HCT116 (cell line): ENCODE results near the gene PBX2. TPM values are rescaled to one million over a fixed set of nuclear protein-coding genes. Genes with fewer than 3 reads are reported as not detected.

Experiments used
- ATAC-seq: fragments of 200-7000 bp; cut with Tn5 transposase; 2 replicates; pipeline ENCODE4 v1.9.1; 2020; ENCODE audit warnings: mild to moderate bottlenecking, moderate library complexity
- BruUV-seq: library from RNA; stranded (reverse); fragments of 400-500 nt; replicated peaks from 2 replicates; lab custom pipeline; 2021; lab: Mats Ljungman, UMichigan
- CTCF ChIA-PET: fragments of 300-600 bp; sonication (Branson Sonifier 250); formaldehyde crosslinking; loops from one replicate; lab custom pipeline; 2021; ENCODE audit warnings: antibody characterized with exemption; lab: Charles Lee
- POLR2A ChIA-PET: fragments of 300-600, 350-600 bp; sonication (Branson Sonifier 250); formaldehyde crosslinking; loops from one replicate; lab custom pipeline; 2021; ENCODE audit warnings: antibody characterized with exemption; lab: Charles Lee
- RAD21 ChIA-PET, 2 experiments: fragments of 300-600 bp; sonication (Branson Sonifier 250); formaldehyde crosslinking; loops; one replicate each; lab custom pipeline; 2023; ENCODE audit warnings: low total read pairs in 2 of 2; ENCODE audit not compliant: uncharacterized antibody in 2 of 2, unreplicated experiment in 2 of 2, low non-redundant PET in 1 of 2; lab: Charles Lee
- DNase-seq: peaks from one replicate; pipeline ENCODE4 v3.0.0-alpha.2; 2010; ENCODE audit warnings: low read depth, low spot score
- H2AFZ ChIP-seq: fragments of 200-600 bp; shearing (Covaris generic), sonication (generic); 2 replicates; pipeline ENCODE4 v1.6.1; 2017; ENCODE audit warnings: low read depth, mixed run types, mixed read lengths, antibody characterized with exemption, low read length; ENCODE audit not compliant: poor library complexity, severe bottlenecking
- H3K27ac ChIP-seq: 2 replicates; pipeline ENCODE4 v1.5.1; 2012; ENCODE audit warnings: low read depth, low read length
- H3K27me3 ChIP-seq: fragments of 200-600 bp; sonication (generic); 2 replicates; pipeline ENCODE4 v1.6.1; 2016; ENCODE audit warnings: mixed run types, low read length, mixed read lengths; ENCODE audit not compliant: insufficient read depth
- H3K36me3 ChIP-seq, 2 experiments: fragments of 200-500 bp in 1 of 2; fragments of 200-600 bp in 1 of 2; sonication (Bioruptor generic) in 1 of 2; sonication (generic) in 1 of 2; 2 replicates each; pipeline versions ENCODE4 v1.5.1 to v1.6.1; 2014 to 2016; ENCODE audit warnings: low read length in 2 of 2, inconsistent platforms in 1 of 2, mixed read lengths in 1 of 2, mixed run types in 1 of 2; ENCODE audit not compliant: insufficient read depth in 2 of 2, control insufficient read depth in 1 of 2
- H3K4me1 ChIP-seq, 2 experiments: fragments of 200-600 bp in 1 of 2; sonication (generic) in 1 of 2; 2 replicates each; pipeline versions ENCODE4 v1.5.1 to v1.6.1; 2012 to 2017; ENCODE audit warnings: low read length in 2 of 2, inconsistent platforms in 1 of 2, mild to moderate bottlenecking in 1 of 2, mixed read lengths in 1 of 2, mixed run types in 1 of 2, moderate library complexity in 1 of 2; ENCODE audit not compliant: insufficient read depth in 2 of 2, control insufficient read depth in 1 of 2
- H3K4me2 ChIP-seq: fragments of 200-600 bp; sonication (generic); 2 replicates; pipeline ENCODE4 v1.6.1; 2017; ENCODE audit warnings: mixed run types, low read length, mixed read lengths
- H3K4me3 ChIP-seq, 2 experiments: fragments of 200-600 bp in 1 of 2; sonication (generic) in 1 of 2; replicated peaks in 1 of 2; 2 replicates each; pipeline ENCODE4 v1.5.1; 2011 to 2016; ENCODE audit warnings: low read length in 2 of 2, control low read depth in 1 of 2, low read depth in 1 of 2, mild to moderate bottlenecking in 1 of 2, mixed read lengths in 1 of 2, mixed run types in 1 of 2
- H3K79me2 ChIP-seq: fragments of 200-600 bp; sonication (generic); 2 replicates; pipeline ENCODE4 v1.6.1; 2017; ENCODE audit warnings: mild to moderate bottlenecking, mixed run types, low read length, moderate library complexity, mixed read lengths; ENCODE audit not compliant: insufficient read depth
- H3K9ac ChIP-seq: fragments of 200-600 bp; sonication (generic); 2 replicates; pipeline ENCODE4 v1.6.1; 2016; ENCODE audit warnings: low read length, mixed read lengths
- H3K9me2 ChIP-seq: fragments of 200-600 bp; sonication (generic), shearing (Covaris generic); 2 replicates; pipeline ENCODE4 v1.6.1; 2017; ENCODE audit warnings: mixed run types, mild to moderate bottlenecking, moderate library complexity; ENCODE audit not compliant: insufficient read depth
- H3K9me3 ChIP-seq, 2 experiments: fragments of 200-500 bp in 1 of 2; fragments of 200-600 bp in 1 of 2; sonication (Bioruptor generic) in 1 of 2; sonication (generic) in 1 of 2; 2 replicates each; pipeline ENCODE4 v1.6.1; 2014 to 2017; ENCODE audit warnings: low read length in 2 of 2, mixed read lengths in 2 of 2, inconsistent platforms in 1 of 2, low read depth in 1 of 2, mild to moderate bottlenecking in 1 of 2, mixed run types in 1 of 2, moderate library complexity in 1 of 2; ENCODE audit not compliant: control insufficient read depth in 1 of 2, insufficient read depth in 1 of 2
- H4K20me1 ChIP-seq: fragments of 200-600 bp; sonication (generic), shearing (Covaris generic); 2 replicates; pipeline ENCODE4 v1.6.1; 2017; ENCODE audit warnings: mixed run types, mild to moderate bottlenecking, moderate library complexity; ENCODE audit not compliant: insufficient read depth
- CBX3 ChIP-seq: IDR thresholded peaks from 2 replicates; pipeline ENCODE4 v1.6.1; 2012; ENCODE audit warnings: low read depth
- EZH2 ChIP-seq: fragments of 200-600 bp; sonication (generic); IDR thresholded peaks from 2 replicates; pipeline ENCODE4 v1.6.1; 2017; ENCODE audit warnings: antibody characterized with exemption, mixed run types
- EZH2phosphoT487 ChIP-seq: fragments of 200-600 bp; IDR thresholded peaks from 2 replicates; pipeline ENCODE4 v1.6.1; 2018; ENCODE audit warnings: antibody characterized with exemption, borderline replicate concordance
- FOSL1 ChIP-seq: IDR thresholded peaks from 2 replicates; pipeline ENCODE4 v1.6.1; 2012; ENCODE audit warnings: low read depth
- JUND ChIP-seq: IDR thresholded peaks from 2 replicates; pipeline ENCODE4 v1.6.1; 2012
- POLR2AphosphoS5 ChIP-seq: IDR thresholded peaks from 2 replicates; pipeline ENCODE4 v1.6.1; 2011; ENCODE audit warnings: mild to moderate bottlenecking, low read depth, low read length, moderate library complexity
- REST ChIP-seq: IDR thresholded peaks from 2 replicates; pipeline ENCODE4 v1.6.1; 2012; ENCODE audit warnings: low read depth
- SP1 ChIP-seq: IDR thresholded peaks from 2 replicates; pipeline ENCODE4 v1.6.1; 2012; ENCODE audit warnings: low read depth
- YY1 ChIP-seq: IDR thresholded peaks from 2 replicates; pipeline ENCODE4 v1.6.1; 2011; ENCODE audit warnings: low read length, low read depth, moderate library complexity, mild to moderate bottlenecking; ENCODE audit not compliant: insufficient replicate concordance; ENCODE audit errors: extremely low read depth
- ZNF274 ChIP-seq: fragments of 200-500 bp; sonication (Bioruptor generic); IDR thresholded peaks from 2 replicates; pipeline ENCODE4 v1.6.1; 2014; ENCODE audit warnings: mild to moderate bottlenecking, low read depth, low read length, inconsistent platforms
- intact Hi-C: fragments of 100-400 bp; cut with micrococcal nuclease; formaldehyde crosslinking; loops from 2 replicates; pipeline ENCODE4 v1.10.0; 2022
- total RNA-seq: library from RNA; stranded (reverse); gene quantifications from one replicate; pipeline ENCODE4 v1.2.1, GENCODE V29; 2021; ENCODE audit not compliant: unreplicated experiment
- TF ChIP-seq, protein P1 (sequence below): IDR thresholded peaks from 2 replicates; pipeline ENCODE4 v1.6.1; 2011; ENCODE audit warnings: mild to moderate bottlenecking, low read length, moderate library complexity; ENCODE audit not compliant: insufficient replicate concordance; ENCODE audit errors: extremely low read depth
- TF ChIP-seq, protein P2 (sequence below), 3 experiments: fragments of 200-600 bp in 1 of 3; sonication (generic) in 1 of 3; IDR thresholded peaks in 2 of 3; conservative IDR thresholded peaks in 1 of 3; 2 replicates each; pipeline ENCODE4 v1.5.1; 2012 to 2017; ENCODE audit warnings: low read depth in 2 of 3, low read length in 2 of 3, antibody characterized with exemption in 1 of 3, borderline replicate concordance in 1 of 3, control low read depth in 1 of 3, mild to moderate bottlenecking in 1 of 3, mixed read lengths in 1 of 3, mixed run types in 1 of 3, moderate library complexity in 1 of 3; ENCODE audit not compliant: insufficient read depth in 1 of 3

Gene PBX2
- total RNA-seq, 1 experiment from 2014 or later: 79.0 TPM

GRCh38 chr6:32156891-32157290 is 33.1 kb downstream of the PBX2 start:
- H3K9me2 ChIP-seq: no peaks in the 10 kb centered on the region
- CTCF ChIA-PET: no interaction called here

More at GRCh38 chr6:32156891-32157290, 33.1 kb downstream of the PBX2 start:
- DNase-seq (no peak), ATAC-seq (no peak)
- no peak overlapping the region for H3K9ac ChIP-seq
- H3K4me2 ChIP-seq: no peak overlapping the region
- RAD21 ChIA-PET: no interaction called here
- TF ChIP-seq, protein P1, sequence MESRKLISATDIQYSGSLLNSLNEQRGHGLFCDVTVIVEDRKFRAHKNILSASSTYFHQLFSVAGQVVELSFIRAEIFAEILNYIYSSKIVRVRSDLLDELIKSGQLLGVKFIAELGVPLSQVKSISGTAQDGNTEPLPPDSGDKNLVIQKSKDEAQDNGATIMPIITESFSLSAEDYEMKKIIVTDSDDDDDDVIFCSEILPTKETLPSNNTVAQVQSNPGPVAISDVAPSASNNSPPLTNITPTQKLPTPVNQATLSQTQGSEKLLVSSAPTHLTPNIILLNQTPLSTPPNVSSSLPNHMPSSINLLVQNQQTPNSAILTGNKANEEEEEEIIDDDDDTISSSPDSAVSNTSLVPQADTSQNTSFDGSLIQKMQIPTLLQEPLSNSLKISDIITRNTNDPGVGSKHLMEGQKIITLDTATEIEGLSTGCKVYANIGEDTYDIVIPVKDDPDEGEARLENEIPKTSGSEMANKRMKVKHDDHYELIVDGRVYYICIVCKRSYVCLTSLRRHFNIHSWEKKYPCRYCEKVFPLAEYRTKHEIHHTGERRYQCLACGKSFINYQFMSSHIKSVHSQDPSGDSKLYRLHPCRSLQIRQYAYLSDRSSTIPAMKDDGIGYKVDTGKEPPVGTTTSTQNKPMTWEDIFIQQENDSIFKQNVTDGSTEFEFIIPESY: no peak
- TF ChIP-seq YY1 (no peak), ZNF274 (no peak), SP1 (no peak), REST (no peak), EZH2phosphoT487 (no peak), FOSL1 (no peak), EZH2 (no peak), POLR2AphosphoS5 (no peak), JUND (no peak), CBX3 (no peak)
- TF ChIP-seq, protein P2, sequence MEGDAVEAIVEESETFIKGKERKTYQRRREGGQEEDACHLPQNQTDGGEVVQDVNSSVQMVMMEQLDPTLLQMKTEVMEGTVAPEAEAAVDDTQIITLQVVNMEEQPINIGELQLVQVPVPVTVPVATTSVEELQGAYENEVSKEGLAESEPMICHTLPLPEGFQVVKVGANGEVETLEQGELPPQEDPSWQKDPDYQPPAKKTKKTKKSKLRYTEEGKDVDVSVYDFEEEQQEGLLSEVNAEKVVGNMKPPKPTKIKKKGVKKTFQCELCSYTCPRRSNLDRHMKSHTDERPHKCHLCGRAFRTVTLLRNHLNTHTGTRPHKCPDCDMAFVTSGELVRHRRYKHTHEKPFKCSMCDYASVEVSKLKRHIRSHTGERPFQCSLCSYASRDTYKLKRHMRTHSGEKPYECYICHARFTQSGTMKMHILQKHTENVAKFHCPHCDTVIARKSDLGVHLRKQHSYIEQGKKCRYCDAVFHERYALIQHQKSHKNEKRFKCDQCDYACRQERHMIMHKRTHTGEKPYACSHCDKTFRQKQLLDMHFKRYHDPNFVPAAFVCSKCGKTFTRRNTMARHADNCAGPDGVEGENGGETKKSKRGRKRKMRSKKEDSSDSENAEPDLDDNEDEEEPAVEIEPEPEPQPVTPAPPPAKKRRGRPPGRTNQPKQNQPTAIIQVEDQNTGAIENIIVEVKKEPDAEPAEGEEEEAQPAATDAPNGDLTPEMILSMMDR (IDR thresholded peaks at IDR 0.05 in 2 of 3, conservative IDR thresholded peaks at IDR 0.05 in 1 of 3; ENCODE audit: borderline replicate concordance in 1 of 3, insufficient read depth in 1 of 3, low read depth in 2 of 3, low read length in 2 of 3): no peak
- POLR2A ChIA-PET: no interaction called here
- no peaks in the 10 kb centered on the region for H3K9me3 ChIP-seq
- BruUV-seq: no TSS peak
- peaks cover 16% of the 10 kb centered on the region for H3K79me2 ChIP-seq
- H3K4me1 ChIP-seq: peaks cover 12 to 25% of the 10 kb centered on the region in 2 experiments
- no peak overlapping the region for H3K27ac ChIP-seq
- H3K36me3 ChIP-seq: peaks cover 15 to 17% of the 10 kb centered on the region in 2 experiments; a peak in 3 of 4 replicates
- H2AFZ ChIP-seq: no peak overlapping the region
- no peak overlapping the region for H3K4me3 ChIP-seq
- H4K20me1 ChIP-seq: no peaks in the 10 kb centered on the region
- intact Hi-C loops: no loop called here
- H3K27me3 ChIP-seq: no peaks in the 10 kb centered on the region
